ENCODE measurements around the gene KCNAB2.
A peak's percentile ranks its signal among the peaks of the same experiment; 100 is the strongest.

Gene KCNAB2

DNA sequence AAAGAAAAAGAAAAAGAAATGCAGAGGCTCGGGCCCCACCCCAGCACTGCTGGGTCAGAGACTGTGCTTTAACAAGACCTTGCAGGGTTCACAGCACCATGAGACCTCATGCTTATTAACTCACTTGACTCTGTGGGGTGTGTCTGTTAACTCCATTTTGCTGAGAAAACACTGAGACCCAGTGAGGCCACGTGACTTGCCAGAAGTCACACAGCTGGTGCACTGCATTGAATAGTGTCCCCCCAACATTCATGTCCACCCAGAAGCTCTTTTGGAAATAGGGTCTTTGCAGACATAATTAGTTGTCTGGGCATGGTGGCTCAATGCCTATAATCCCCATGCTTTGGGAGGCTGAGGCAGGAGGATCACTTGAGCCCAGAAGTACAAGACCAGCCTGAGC lies 94.7 kb downstream of the KCNAB2 start:
- Histone ChIP-seq H3K27me3 (ENCODE audit: insufficient read depth, low read length, poor library complexity, severe bottlenecking) (no peaks in the 10 kb centered on the region), H3K4me3 (ENCODE audit: low read length, poor library complexity, severe bottlenecking) (no peak overlapping the region), H3F3A (ENCODE audit: low read depth) (no peaks in the 10 kb centered on the region), H3K4me1 (ENCODE audit: insufficient read depth, low read length, poor library complexity, severe bottlenecking) (no peaks in the 10 kb centered on the region), H2AFZ (ENCODE audit: low read length) (no peak overlapping the region), H3K9me2 (replicated peaks; ENCODE audit: low read depth, low read length) (no peaks in the 10 kb centered on the region), H3K79me2 (ENCODE audit: insufficient read depth, low read length) (no peaks in the 10 kb centered on the region), H3K9me3 (ENCODE audit: insufficient read depth, low read depth, low read length) (no peaks in the 10 kb centered on the region), H3K36me3 (ENCODE audit: insufficient read depth, low read length) (no peaks in the 10 kb centered on the region), H3K4me2 (ENCODE audit: low read depth, low read length, poor library complexity, severe bottlenecking) (no peak overlapping the region), H3K9ac (ENCODE audit: low read depth, low read length, poor library complexity, severe bottlenecking) (no peak overlapping the region), H4K20me1 (ENCODE audit: insufficient read depth, low read length, poor library complexity, severe bottlenecking) (no peaks in the 10 kb centered on the region)
- TF ChIP-seq EZH2phosphoT487 (IDR thresholded peaks at IDR 0.05; ENCODE audit: borderline replicate concordance), result no peak
- no peak for TF ChIP-seq CTCF (conservative IDR thresholded peaks at IDR 0.05; ENCODE audit: low read length)

GRCh38 chr1:6141592-6141991 lies 95.9 kb downstream of the KCNAB2 start:
- Histone ChIP-seq H3K9me3 (ENCODE audit: insufficient read depth, low read depth, low read length) (no peaks in the 10 kb centered on the region), H3F3A (ENCODE audit: low read depth) (no peaks in the 10 kb centered on the region), H3K36me3 (ENCODE audit: insufficient read depth, low read length) (no peaks in the 10 kb centered on the region), H2AFZ (ENCODE audit: low read length) (no peak overlapping the region), H3K4me2 (ENCODE audit: low read depth, low read length, poor library complexity, severe bottlenecking) (no peak overlapping the region), H3K4me3 (ENCODE audit: low read length, poor library complexity, severe bottlenecking) (no peak overlapping the region), H3K79me2 (ENCODE audit: insufficient read depth, low read length) (no peaks in the 10 kb centered on the region), H3K9me2 (replicated peaks; ENCODE audit: low read depth, low read length) (no peaks in the 10 kb centered on the region), H4K20me1 (ENCODE audit: insufficient read depth, low read length, poor library complexity, severe bottlenecking) (no peaks in the 10 kb centered on the region), H3K9ac (ENCODE audit: low read depth, low read length, poor library complexity, severe bottlenecking) (no peak overlapping the region), H3K27me3 (ENCODE audit: insufficient read depth, low read length, poor library complexity, severe bottlenecking) (no peaks in the 10 kb centered on the region), H3K4me1 (ENCODE audit: insufficient read depth, low read length, poor library complexity, severe bottlenecking) (no peaks in the 10 kb centered on the region)
- TF ChIP-seq CTCF (conservative IDR thresholded peaks at IDR 0.05; ENCODE audit: low read length) (peak; percentile 21; the same call in 1 of the 2 replicates), EZH2phosphoT487 (IDR thresholded peaks at IDR 0.05; ENCODE audit: borderline replicate concordance) (no peak)

DNA sequence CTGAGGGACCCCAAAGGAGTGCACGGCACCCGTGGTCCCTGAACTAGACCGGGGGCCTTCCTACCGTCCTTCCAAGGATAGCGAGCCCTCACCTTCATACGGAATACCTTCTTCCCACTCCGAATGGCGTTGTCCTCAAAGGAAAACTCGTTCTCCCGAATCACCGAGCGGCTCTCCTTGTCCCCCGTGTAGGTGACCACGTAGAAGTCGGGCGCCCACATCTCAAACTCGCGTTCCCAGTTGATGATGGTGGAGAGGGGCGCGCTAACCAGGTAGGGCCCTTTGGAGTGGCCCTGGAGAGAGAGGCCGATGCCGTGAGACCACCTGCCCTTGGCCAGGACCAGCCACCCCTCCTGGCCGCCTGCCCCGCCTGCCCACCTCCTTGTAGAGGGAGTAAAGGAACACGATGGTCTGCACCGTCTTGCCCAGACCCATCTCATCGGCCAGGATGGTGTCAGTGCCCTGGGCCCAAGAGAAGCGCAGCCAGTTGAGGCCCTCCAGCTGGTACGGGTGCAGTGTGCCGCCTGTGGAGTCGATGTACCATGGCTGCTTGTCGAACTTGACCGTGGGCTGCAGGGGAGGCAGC lies 96.4 kb downstream of the KCNAB2 start:
- Histone ChIP-seq H2AFZ (ENCODE audit: low read length) (no peak overlapping the region), H3K27me3 (ENCODE audit: insufficient read depth, low read length, poor library complexity, severe bottlenecking) (no peaks in the 10 kb centered on the region), H3K9me2 (replicated peaks; ENCODE audit: low read depth, low read length) (no peaks in the 10 kb centered on the region), H3K4me1 (ENCODE audit: insufficient read depth, low read length, poor library complexity, severe bottlenecking) (no peaks in the 10 kb centered on the region), H3K36me3 (ENCODE audit: insufficient read depth, low read length) (no peaks in the 10 kb centered on the region), H4K20me1 (ENCODE audit: insufficient read depth, low read length, poor library complexity, severe bottlenecking) (no peaks in the 10 kb centered on the region), H3K4me2 (ENCODE audit: low read depth, low read length, poor library complexity, severe bottlenecking) (no peak overlapping the region), H3K79me2 (ENCODE audit: insufficient read depth, low read length) (no peaks in the 10 kb centered on the region), H3K4me3 (ENCODE audit: low read length, poor library complexity, severe bottlenecking) (no peak overlapping the region), H3K9me3 (ENCODE audit: insufficient read depth, low read depth, low read length) (no peaks in the 10 kb centered on the region), H3K9ac (ENCODE audit: low read depth, low read length, poor library complexity, severe bottlenecking) (no peak overlapping the region), H3F3A (ENCODE audit: low read depth) (no peaks in the 10 kb centered on the region)
- TF ChIP-seq CTCF (conservative IDR thresholded peaks at IDR 0.05; ENCODE audit: low read length), result no peak
- TF ChIP-seq EZH2phosphoT487 (IDR thresholded peaks at IDR 0.05; ENCODE audit: borderline replicate concordance), result no peak
